Ishikawa (cell line): ENCODE results near the gene CCL16.

Source experiments
- CEBPB ChIP-seq: IDR thresholded peaks from 2 replicates; pipeline ENCODE4 v1.6.1; 2012
- CREB1 ChIP-seq: IDR thresholded peaks from 2 replicates; pipeline ENCODE4 v1.6.1; 2012; ENCODE audit warnings: low read depth
- EGR1 ChIP-seq: IDR thresholded peaks from 2 replicates; pipeline ENCODE4 v1.6.1; 2012
- EP300 ChIP-seq: IDR thresholded peaks from 2 replicates; pipeline ENCODE4 v1.6.1; 2012; ENCODE audit warnings: borderline replicate concordance
- FOXM1 ChIP-seq: IDR thresholded peaks from 2 replicates; pipeline ENCODE4 v1.6.1; 2012; ENCODE audit warnings: low read depth, borderline replicate concordance
- NFIC ChIP-seq: IDR thresholded peaks from 2 replicates; pipeline ENCODE4 v1.6.1; 2012
- RAD21 ChIP-seq: IDR thresholded peaks from 2 replicates; pipeline ENCODE4 v1.6.1; 2012; ENCODE audit warnings: low read depth
- TAF1 ChIP-seq: IDR thresholded peaks from 2 replicates; pipeline ENCODE4 v1.6.1; 2012; ENCODE audit warnings: low read depth, mild to moderate bottlenecking
- TCF12 ChIP-seq: IDR thresholded peaks from 2 replicates; pipeline ENCODE4 v1.6.1; 2012; ENCODE audit warnings: low read depth
- TEAD4 ChIP-seq: IDR thresholded peaks from 2 replicates; pipeline ENCODE4 v1.6.1; 2012
- YY1 ChIP-seq: IDR thresholded peaks from 2 replicates; pipeline ENCODE4 v1.6.1; 2012; ENCODE audit warnings: low read depth
- ZBTB7A ChIP-seq: IDR thresholded peaks from 2 replicates; pipeline ENCODE4 v1.6.1; 2012; ENCODE audit warnings: low read depth
- TF ChIP-seq, protein P1 (sequence below): IDR thresholded peaks from 2 replicates; pipeline ENCODE4 v1.6.1; 2012
- TF ChIP-seq, protein P2 (sequence below): IDR thresholded peaks from 2 replicates; pipeline ENCODE4 v1.6.1; 2012
- TF ChIP-seq, protein P3 (sequence below): IDR thresholded peaks from 2 replicates; pipeline ENCODE4 v1.6.1; 2012; ENCODE audit warnings: low read depth, mild to moderate bottlenecking

Gene CCL16

DNA sequence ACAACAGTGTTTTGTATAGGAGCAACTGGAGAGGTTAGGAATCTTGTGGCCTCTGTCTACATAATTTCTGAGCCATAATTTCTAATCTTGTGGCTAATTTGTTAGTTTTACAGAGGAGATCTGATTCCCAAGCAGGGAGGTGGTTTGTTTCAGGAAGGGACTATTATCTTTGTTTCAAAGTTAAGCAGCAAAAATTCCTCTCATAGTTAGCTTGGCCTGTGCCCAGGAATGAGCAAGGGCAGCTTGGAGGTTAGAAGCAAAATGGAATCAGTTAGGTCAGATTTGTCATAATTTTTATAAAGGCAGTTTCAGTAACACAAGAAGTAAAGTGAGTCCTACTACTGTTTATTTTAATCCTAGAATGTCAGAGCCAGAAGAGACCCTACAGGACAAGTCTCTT lies 48.7 kb downstream of the CCL16 start:
- TF ChIP-seq YY1 (no peak), ZBTB7A (no peak), TEAD4 (no peak), NFIC (no peak), CREB1 (no peak)
- TF ChIP-seq, protein P1, sequence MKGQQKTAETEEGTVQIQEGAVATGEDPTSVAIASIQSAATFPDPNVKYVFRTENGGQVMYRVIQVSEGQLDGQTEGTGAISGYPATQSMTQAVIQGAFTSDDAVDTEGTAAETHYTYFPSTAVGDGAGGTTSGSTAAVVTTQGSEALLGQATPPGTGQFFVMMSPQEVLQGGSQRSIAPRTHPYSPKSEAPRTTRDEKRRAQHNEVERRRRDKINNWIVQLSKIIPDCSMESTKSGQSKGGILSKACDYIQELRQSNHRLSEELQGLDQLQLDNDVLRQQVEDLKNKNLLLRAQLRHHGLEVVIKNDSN, result no peak
- TF ChIP-seq, protein P2, sequence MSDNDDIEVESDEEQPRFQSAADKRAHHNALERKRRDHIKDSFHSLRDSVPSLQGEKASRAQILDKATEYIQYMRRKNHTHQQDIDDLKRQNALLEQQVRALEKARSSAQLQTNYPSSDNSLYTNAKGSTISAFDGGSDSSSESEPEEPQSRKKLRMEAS, result no peak

DNA sequence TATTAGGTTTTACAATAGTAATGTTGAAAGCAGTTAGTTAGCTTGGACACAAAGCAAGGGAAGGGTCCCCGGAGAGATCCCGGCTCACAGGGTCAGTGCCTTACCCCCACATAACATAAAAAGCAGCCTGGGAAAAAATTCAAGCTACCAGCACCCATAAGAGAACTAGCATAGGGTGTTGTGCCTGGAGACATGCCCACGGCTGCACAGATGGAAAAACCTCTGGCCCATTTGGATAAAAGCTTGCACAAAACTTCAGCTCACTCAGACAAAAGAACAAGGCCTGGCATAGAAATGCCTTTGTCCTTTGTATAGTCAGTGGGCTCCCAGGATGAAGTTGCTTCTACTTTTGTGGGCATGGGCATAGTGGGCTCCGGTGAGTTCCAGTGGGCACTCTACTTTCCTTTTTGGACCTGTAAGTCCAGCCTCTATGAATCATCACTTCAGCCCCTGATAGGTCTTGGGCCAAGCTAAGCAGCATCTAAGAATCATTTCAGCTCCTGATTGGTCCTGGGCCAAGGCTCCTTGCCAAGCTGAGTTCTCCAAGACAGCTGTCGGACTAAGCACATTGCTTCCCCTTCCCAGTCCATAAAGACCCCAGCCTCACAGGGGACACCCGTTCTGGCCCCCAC lies 49.4 kb downstream of the CCL16 start:
- TF ChIP-seq, protein P2, result no peak
- TF ChIP-seq CREB1, result no peak
- no peak for TF ChIP-seq FOXM1
- TF ChIP-seq, protein P3, sequence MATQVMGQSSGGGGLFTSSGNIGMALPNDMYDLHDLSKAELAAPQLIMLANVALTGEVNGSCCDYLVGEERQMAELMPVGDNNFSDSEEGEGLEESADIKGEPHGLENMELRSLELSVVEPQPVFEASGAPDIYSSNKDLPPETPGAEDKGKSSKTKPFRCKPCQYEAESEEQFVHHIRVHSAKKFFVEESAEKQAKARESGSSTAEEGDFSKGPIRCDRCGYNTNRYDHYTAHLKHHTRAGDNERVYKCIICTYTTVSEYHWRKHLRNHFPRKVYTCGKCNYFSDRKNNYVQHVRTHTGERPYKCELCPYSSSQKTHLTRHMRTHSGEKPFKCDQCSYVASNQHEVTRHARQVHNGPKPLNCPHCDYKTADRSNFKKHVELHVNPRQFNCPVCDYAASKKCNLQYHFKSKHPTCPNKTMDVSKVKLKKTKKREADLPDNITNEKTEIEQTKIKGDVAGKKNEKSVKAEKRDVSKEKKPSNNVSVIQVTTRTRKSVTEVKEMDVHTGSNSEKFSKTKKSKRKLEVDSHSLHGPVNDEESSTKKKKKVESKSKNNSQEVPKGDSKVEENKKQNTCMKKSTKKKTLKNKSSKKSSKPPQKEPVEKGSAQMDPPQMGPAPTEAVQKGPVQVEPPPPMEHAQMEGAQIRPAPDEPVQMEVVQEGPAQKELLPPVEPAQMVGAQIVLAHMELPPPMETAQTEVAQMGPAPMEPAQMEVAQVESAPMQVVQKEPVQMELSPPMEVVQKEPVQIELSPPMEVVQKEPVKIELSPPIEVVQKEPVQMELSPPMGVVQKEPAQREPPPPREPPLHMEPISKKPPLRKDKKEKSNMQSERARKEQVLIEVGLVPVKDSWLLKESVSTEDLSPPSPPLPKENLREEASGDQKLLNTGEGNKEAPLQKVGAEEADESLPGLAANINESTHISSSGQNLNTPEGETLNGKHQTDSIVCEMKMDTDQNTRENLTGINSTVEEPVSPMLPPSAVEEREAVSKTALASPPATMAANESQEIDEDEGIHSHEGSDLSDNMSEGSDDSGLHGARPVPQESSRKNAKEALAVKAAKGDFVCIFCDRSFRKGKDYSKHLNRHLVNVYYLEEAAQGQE, result no peak
- no peak for TF ChIP-seq ZBTB7A
- no peak for TF ChIP-seq NFIC
- no peak for TF ChIP-seq TEAD4
- TF ChIP-seq TAF1, result no peak
- TF ChIP-seq, protein P1, result no peak
- TF ChIP-seq EGR1, result no peak
- TF ChIP-seq TCF12, result no peak
- TF ChIP-seq CEBPB, result no peak
- no peak for TF ChIP-seq EP300
- TF ChIP-seq YY1, result no peak
- no peak for TF ChIP-seq RAD21

DNA sequence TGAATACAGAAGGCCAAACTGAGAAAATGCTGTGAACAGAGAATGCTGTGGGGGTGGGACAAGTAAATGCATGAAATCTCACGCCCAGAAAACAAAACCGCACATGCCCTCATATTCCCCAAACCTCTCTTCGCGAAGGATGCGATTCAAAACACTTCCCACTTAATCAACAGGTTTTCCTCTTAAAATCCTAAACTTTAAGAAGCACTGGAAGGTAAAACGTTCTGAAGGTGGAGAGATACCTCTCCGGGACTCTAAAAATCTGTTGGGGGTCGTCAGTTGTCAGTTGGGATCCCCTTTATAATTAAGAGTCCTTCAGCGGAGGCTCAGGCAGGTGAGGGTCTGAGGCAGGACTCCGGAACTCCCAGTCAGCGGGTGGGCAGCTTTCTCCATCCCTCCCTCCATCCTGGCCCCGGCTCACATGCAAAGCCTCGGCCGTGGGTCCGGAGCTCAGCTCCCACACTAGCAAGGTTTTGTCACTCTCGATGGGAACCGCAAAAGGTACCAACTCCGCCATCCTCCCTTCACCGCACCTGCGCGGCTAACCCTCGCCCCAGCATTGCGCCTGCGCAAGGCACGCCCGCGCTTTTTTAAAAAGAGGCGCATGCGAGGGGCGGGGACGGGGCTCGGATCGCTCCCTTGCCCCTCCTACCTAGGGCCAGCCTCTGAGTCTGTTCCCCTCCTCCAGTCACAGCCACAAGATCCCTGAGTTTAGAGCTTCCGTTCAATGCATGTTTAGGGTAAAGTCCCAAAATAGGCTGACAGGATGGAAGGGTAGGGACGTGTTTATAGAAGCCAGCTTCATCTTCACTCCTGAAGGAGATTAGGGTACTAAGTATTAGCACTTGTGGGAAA lies 50.9 kb downstream of the CCL16 start, which contains the start of gene RDM1:
Gene RDM1 (minus strand): TSS at position 563 of the 855 bp plus-strand sequence. CDS start 46 bp downstream, at position 517.
- TF ChIP-seq TAF1, result peak; percentile 63
- TF ChIP-seq NFIC, result no peak
- TF ChIP-seq TCF12, result no peak
- peak; percentile 34; the same call in 1 of the 2 replicates for TF ChIP-seq FOXM1
- TF ChIP-seq RAD21, result no peak
- TF ChIP-seq CREB1, result no peak
- TF ChIP-seq CEBPB, result no peak
- TF ChIP-seq, protein P1, result no peak
- TF ChIP-seq TEAD4, result no peak
- peak; percentile 45; the same call in 1 of the 2 replicates for TF ChIP-seq YY1
- no peak for TF ChIP-seq EP300
- TF ChIP-seq ZBTB7A, result no peak
- TF ChIP-seq, protein P2, result peak; percentile 93
- TF ChIP-seq, protein P3, result no peak
- TF ChIP-seq EGR1, result peak; percentile 40; the same call in 1 of the 2 replicates

DNA sequence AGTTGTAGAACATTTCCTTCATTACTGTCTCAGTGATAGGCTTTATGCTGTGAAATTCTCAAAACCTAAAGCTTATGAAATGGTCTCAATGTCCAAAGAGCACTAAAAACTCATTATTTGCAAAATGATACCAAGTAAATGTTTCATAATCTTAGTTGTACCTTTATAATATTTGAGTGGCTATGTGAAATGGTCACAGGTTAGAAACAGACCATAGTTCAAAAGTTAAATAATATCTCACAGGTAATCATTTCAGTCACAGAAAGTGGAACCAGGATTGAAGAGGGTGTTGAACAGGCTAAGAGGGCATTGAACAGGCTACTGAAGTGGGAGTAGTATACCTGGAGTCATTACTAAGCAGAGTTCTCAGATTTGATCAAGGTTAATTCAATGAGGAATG lies 53.6 kb downstream of the CCL16 start:
- TF ChIP-seq ZBTB7A (no peak), NFIC (no peak)
- TF ChIP-seq, protein P3, result no peak
- TF ChIP-seq, protein P1, result no peak
